Activated CD4-positive, alpha-beta T cell treated with anti-CD3 and anti-CD28 coated beads for 36 hours (primary cell): ENCODE results near the gene CLEC16A. TPM values are rescaled to one million over a fixed set of nuclear protein-coding genes. Genes with fewer than 3 reads are reported as not detected.

Experiments used
- ATAC-seq: fragments of 200-7000 bp; cut with Tn5 transposase; one replicate; pipeline ENCODE4 v1.10.0; 2021; ENCODE audit warnings: mild to moderate bottlenecking, moderate library complexity
- CTCF ChIA-PET: fragments of 350-600 bp; sonication (Branson Sonifier 250); formaldehyde crosslinking; loops from one replicate; lab custom pipeline; 2021; ENCODE audit warnings: antibody characterized with exemption; lab: Charles Lee
- POLR2A ChIA-PET: fragments of 350-600 bp; sonication (Branson Sonifier 250); formaldehyde crosslinking; loops from one replicate; lab custom pipeline; 2021; ENCODE audit warnings: antibody characterized with exemption, inconsistent platforms; lab: Charles Lee
- DNase-seq: peaks from one replicate; pipeline ENCODE4 v3.0.0-alpha.2; 2020
- H3K27ac Mint-ChIP-seq: one replicate; pipeline ENCODE4 v1.8.0; 2021; ENCODE audit warnings: mixed read lengths
- H3K27me3 Mint-ChIP-seq: one replicate; pipeline ENCODE4 v1.8.0; 2021; ENCODE audit warnings: mixed read lengths
- H3K36me3 Mint-ChIP-seq: one replicate; pipeline ENCODE4 v1.8.0; 2021; ENCODE audit warnings: low read depth, mixed read lengths
- H3K4me1 Mint-ChIP-seq: one replicate; pipeline ENCODE4 v1.8.0; 2021; ENCODE audit warnings: mixed read lengths
- H3K4me3 Mint-ChIP-seq: one replicate; pipeline ENCODE4 v1.8.0; 2021; ENCODE audit warnings: mild to moderate bottlenecking, moderate library complexity, mixed read lengths
- H3K9me3 Mint-ChIP-seq: one replicate; pipeline ENCODE4 v1.8.0; 2021; ENCODE audit warnings: low read depth, mixed read lengths
- intact Hi-C, 2 experiments: fragments of 100-400 bp; cut with DNase I in 1 of 2; cut with micrococcal nuclease in 1 of 2; formaldehyde crosslinking; loops; one replicate each; pipeline versions ENCODE4 v1.14.2 to v1.15.1; 2022 to 2024; cut with DNase I, micrococcal nuclease
- total RNA-seq, 2 experiments: library from RNA; stranded (reverse); gene quantifications; one replicate each; pipeline ENCODE4 v1.2.3, GENCODE V29; 2021

CLEC16A gene
- total RNA-seq, 2 experiments from 2014 or later: 23.5 to 25.4 TPM

GRCh38 chr16:11082108-11082859, 137.9 kb downstream of the CLEC16A start:
- Mint-ChIP-seq H3K36me3 (peaks cover 21% of the 10 kb centered on the region), H3K9me3 (no peaks in the 10 kb centered on the region), H3K27ac (peak overlapping the region; percentile 53), H3K27me3 (no peaks in the 10 kb centered on the region), H3K4me1 (peaks cover 80% of the 10 kb centered on the region), H3K4me3 (no peak overlapping the region)
- CTCF ChIA-PET: interaction anchor here (1.2 kb wide), 1 partner anchor 54 kb away, joined by 7 read pairs; no protein-coding TSS in a partner anchor
- no peak for DNase-seq
- POLR2A ChIA-PET: interaction anchor here (0.6 kb wide), 1 partner anchor 13 kb away, joined by 3 read pairs; no protein-coding TSS in a partner anchor
- intact Hi-C loops: no loop called here
- ATAC-seq: no peak

DNA sequence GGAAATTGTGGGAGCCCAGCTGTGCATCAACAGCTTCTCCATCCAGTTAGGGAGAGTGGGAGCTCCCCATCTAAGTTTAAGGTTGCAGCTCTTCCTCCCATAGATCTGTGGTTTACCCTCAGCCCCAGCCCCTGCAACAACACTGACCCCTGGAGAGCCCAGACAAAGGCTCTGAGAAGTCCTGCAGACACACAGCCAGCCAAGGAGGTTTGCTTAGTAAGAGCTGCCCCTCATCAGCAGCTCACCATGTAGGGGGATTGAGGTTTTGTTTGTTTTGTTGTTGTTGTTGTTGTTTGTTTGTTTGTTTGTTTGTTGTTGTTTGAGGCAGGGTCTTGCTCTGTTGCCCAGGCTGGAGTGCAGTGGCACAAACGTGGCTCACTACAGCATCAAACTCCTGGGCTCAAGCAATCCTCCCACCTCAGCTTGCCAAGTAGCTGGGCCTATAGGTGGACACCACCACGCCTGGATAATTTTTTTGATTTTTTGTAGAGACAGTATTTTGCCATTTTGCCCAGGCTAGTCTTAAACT, 138.6 kb downstream of the CLEC16A start:
- CTCF ChIA-PET: interaction anchor here (0.6 to 1.2 kb wide), 2 partner anchors 12 to 54 kb away, joined by 3 to 7 read pairs; no protein-coding TSS in a partner anchor
- DNase-seq (no peak), ATAC-seq (no peak)
- POLR2A ChIA-PET: interaction anchor here (0.6 kb wide), 2 partner anchors 31 to 169 kb away, joined by 4 to 8 read pairs; no protein-coding TSS in a partner anchor
- H3K27ac Mint-ChIP-seq: peak overlapping the region; percentile 53
- intact Hi-C loops: no loop called here
- no peak overlapping the region for H3K4me3 Mint-ChIP-seq
- peaks cover 80% of the 10 kb centered on the region for H3K4me1 Mint-ChIP-seq
- H3K27me3 Mint-ChIP-seq: no peaks in the 10 kb centered on the region
- peaks cover 17% of the 10 kb centered on the region for H3K36me3 Mint-ChIP-seq
- H3K9me3 Mint-ChIP-seq: no peaks in the 10 kb centered on the region

GRCh38 chr16:11084484-11084875, 140.1 kb downstream of the CLEC16A start:
- CTCF ChIA-PET: no interaction called here
- H3K4me1 Mint-ChIP-seq: peaks cover 78% of the 10 kb centered on the region
- DNase-seq: no peak
- no peaks in the 10 kb centered on the region for H3K9me3 Mint-ChIP-seq
- no peak overlapping the region for H3K4me3 Mint-ChIP-seq
- peak overlapping the region; percentile 58 for H3K27ac Mint-ChIP-seq
- peaks cover 12% of the 10 kb centered on the region for H3K36me3 Mint-ChIP-seq
- no peaks in the 10 kb centered on the region for H3K27me3 Mint-ChIP-seq
- no peak for ATAC-seq
- POLR2A ChIA-PET: no interaction called here
- intact Hi-C loops: no loop called here

DNA sequence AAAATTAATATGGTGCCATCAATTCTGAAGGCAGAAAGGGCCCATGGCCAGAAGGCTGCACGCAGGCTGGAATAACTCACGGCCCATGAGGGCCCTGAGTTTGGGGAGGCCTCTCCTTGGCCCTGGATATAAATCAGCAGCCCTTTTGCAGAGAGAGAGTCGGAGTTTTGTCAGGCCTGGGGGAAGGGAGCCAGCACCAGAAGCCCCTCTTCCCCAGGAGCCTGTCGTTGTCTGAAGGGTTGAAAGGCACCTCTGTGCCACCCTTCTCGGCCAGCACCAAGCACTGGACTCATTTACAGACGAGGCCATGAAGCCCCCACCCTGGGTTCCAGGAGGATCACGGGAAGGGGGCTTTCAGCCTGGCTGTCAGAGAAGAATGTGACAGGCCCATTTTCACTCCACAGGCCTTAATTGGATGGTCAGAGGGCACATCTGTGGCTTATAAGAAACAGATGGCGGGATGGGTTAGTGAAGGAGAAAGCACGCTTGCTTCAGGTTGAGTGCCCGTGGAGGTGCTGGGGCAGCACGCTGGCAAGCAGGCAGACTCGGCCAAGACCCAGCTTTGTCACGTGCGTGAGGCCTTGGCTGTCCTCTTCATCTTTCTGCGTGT, 140.6 kb downstream of the CLEC16A start:
- intact Hi-C loops: no loop called here
- ChIA-PET CTCF (no interaction called here), POLR2A (no interaction called here)
- H3K4me3 Mint-ChIP-seq: no peak overlapping the region
- peaks cover 13% of the 10 kb centered on the region for H3K36me3 Mint-ChIP-seq
- H3K27ac Mint-ChIP-seq: peak overlapping the region; percentile 58
- peaks cover 76% of the 10 kb centered on the region for H3K4me1 Mint-ChIP-seq
- no peaks in the 10 kb centered on the region for H3K9me3 Mint-ChIP-seq
- no peaks in the 10 kb centered on the region for H3K27me3 Mint-ChIP-seq
- DNase-seq: no peak
- no peak for ATAC-seq

- H3K27me3 Mint-ChIP-seq: no peaks in the 10 kb centered on the region
- POLR2A ChIA-PET: no interaction called here
- CTCF ChIA-PET: no interaction called here
- no peaks in the 10 kb centered on the region for H3K9me3 Mint-ChIP-seq
- intact Hi-C loops: no loop called here
- DNase-seq: no peak
- H3K4me3 Mint-ChIP-seq: no peak overlapping the region
- H3K4me1 Mint-ChIP-seq: peaks cover 72% of the 10 kb centered on the region
- H3K36me3 Mint-ChIP-seq: peaks cover 8% of the 10 kb centered on the region
- ATAC-seq: no peak
- H3K27ac Mint-ChIP-seq: no peak overlapping the region
Observed at GRCh38 chr16:11085916-11086315, 141.6 kb downstream of the CLEC16A start.

- no peak for DNase-seq
- Mint-ChIP-seq H3K4me1 (peaks cover 76% of the 10 kb centered on the region), H3K27me3 (no peaks in the 10 kb centered on the region), H3K4me3 (no peak overlapping the region), H3K36me3 (peaks cover 15% of the 10 kb centered on the region), H3K9me3 (no peaks in the 10 kb centered on the region), H3K27ac (peak overlapping the region; percentile 89)
- ATAC-seq: no peak
- POLR2A ChIA-PET: interaction anchor here (0.8 to 1.1 kb wide), 2 partner anchors 8 to 168 kb away, joined by 3 to 5 read pairs; partner anchors contain the start of gene SOCS1
- CTCF ChIA-PET: interaction anchor here (1.0 to 1.4 kb wide), 3 partner anchors 8 to 13 kb away, joined by 4 to 5 read pairs (median 4); no protein-coding TSS in a partner anchor
- intact Hi-C loops: no loop called here
Observed at GRCh38 chr16:11087691-11088073, 143.3 kb downstream of the CLEC16A start.

GRCh38 chr16:11088074-11088730, 143.8 kb downstream of the CLEC16A start:
- H3K4me3 Mint-ChIP-seq: no peak overlapping the region
- CTCF ChIA-PET: interaction anchor here (1.0 to 1.4 kb wide), 3 partner anchors 9 to 12 kb away, joined by 4 to 5 read pairs (median 4); no protein-coding TSS in a partner anchor
- peak; percentile 49 for DNase-seq
- intact Hi-C loops: no loop called here
- peak; percentile 39 for ATAC-seq
- H3K27me3 Mint-ChIP-seq: no peaks in the 10 kb centered on the region
- H3K36me3 Mint-ChIP-seq: peaks cover 18% of the 10 kb centered on the region
- no peaks in the 10 kb centered on the region for H3K9me3 Mint-ChIP-seq
- peaks cover 76% of the 10 kb centered on the region for H3K4me1 Mint-ChIP-seq
- peak overlapping the region; percentile 89 for H3K27ac Mint-ChIP-seq
- POLR2A ChIA-PET: interaction anchor here (0.8 to 1.1 kb wide), 2 partner anchors 9 to 168 kb away, joined by 3 to 5 read pairs; partner anchors contain the start of gene SOCS1

DNA sequence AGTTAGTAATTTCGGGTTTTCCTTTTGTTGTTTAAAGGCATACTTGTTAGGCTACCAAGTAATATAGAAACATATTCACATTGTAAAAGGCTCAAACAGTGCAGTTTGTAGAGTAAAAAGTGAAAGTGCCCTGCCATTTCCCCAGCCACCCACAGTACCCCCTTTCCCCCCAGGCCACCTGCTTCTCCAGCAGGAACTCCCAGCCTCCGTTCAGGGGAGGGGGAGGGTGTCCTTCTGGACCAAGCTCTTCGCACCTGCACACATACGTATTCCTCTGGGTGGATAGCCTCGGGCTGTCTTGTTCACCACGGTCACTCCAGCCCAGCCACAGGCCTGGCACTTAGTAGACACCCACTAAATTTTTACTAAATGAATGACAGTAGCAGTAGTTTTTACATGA, 144.5 kb downstream of the CLEC16A start:
- ChIA-PET POLR2A (interaction anchor here (1.1 kb wide), 1 partner anchor 167 kb away, joined by 5 read pairs; the partner anchor contains the start of gene SOCS1), CTCF (interaction anchor here (0.5 to 1.4 kb wide), 3 partner anchors 9 to 163 kb away, joined by 3 to 5 read pairs (median 3); no protein-coding TSS in a partner anchor)
- DNase-seq (no peak), ATAC-seq (peak; percentile 2)
- Mint-ChIP-seq H3K4me3 (no peak overlapping the region), H3K27ac (peak overlapping the region; percentile 89), H3K27me3 (no peaks in the 10 kb centered on the region), H3K4me1 (peaks cover 76% of the 10 kb centered on the region), H3K36me3 (peaks cover 18% of the 10 kb centered on the region), H3K9me3 (no peaks in the 10 kb centered on the region)
- intact Hi-C loops: no loop called here

GRCh38 chr16:11089504-11090124, 145.2 kb downstream of the CLEC16A start:
- H3K4me1 Mint-ChIP-seq: peaks cover 76% of the 10 kb centered on the region
- DNase-seq (no peak), ATAC-seq (no peak)
- peak overlapping the region; percentile 89 for H3K27ac Mint-ChIP-seq
- POLR2A ChIA-PET: no interaction called here
- CTCF ChIA-PET: interaction anchor here (0.5 to 1.2 kb wide), 3 partner anchors 10 to 163 kb away, joined by 3 to 4 read pairs (median 3); no protein-coding TSS in a partner anchor
- intact Hi-C loops: loop anchor here (5.0 to 10.0 kb wide), 5 partner anchors 268 to 1523 kb away; partner anchors contain the start of genes LITAF (in 1 of the 2) and NUBP1 (in 1 of the 2)
- H3K9me3 Mint-ChIP-seq: no peaks in the 10 kb centered on the region
- H3K4me3 Mint-ChIP-seq: no peak overlapping the region
- no peaks in the 10 kb centered on the region for H3K27me3 Mint-ChIP-seq
- H3K36me3 Mint-ChIP-seq: peaks cover 16% of the 10 kb centered on the region

GRCh38 chr16:11090232-11090631, 145.9 kb downstream of the CLEC16A start:
- ATAC-seq: no peak
- H3K4me1 Mint-ChIP-seq: peaks cover 80% of the 10 kb centered on the region

More at GRCh38 chr16:11090232-11090631, 145.9 kb downstream of the CLEC16A start:
- intact Hi-C loops: loop anchor here (5.0 to 10.0 kb wide), 5 partner anchors 267 to 1522 kb away; partner anchors contain the start of genes LITAF (in 1 of the 2) and NUBP1 (in 1 of the 2)
- Mint-ChIP-seq H3K27me3 (no peaks in the 10 kb centered on the region), H3K36me3 (peaks cover 16% of the 10 kb centered on the region), H3K4me3 (no peak overlapping the region), H3K9me3 (no peaks in the 10 kb centered on the region), H3K27ac (no peak overlapping the region)
- ChIA-PET CTCF (interaction anchor here (0.6 to 1.2 kb wide), 2 partner anchors 11 to 227 kb away, joined by 3 to 4 read pairs; no protein-coding TSS in a partner anchor), POLR2A (no interaction called here)
- no peak for DNase-seq
